Measurements from ENCODE around the gene HMX1. TPM values are rescaled to one million over a fixed set of nuclear protein-coding genes. Genes with fewer than 3 reads are reported as not detected.

HMX1 gene
- total and polyA plus RNA-seq, 2 experiments from 2014 or later: not detected

DNA sequence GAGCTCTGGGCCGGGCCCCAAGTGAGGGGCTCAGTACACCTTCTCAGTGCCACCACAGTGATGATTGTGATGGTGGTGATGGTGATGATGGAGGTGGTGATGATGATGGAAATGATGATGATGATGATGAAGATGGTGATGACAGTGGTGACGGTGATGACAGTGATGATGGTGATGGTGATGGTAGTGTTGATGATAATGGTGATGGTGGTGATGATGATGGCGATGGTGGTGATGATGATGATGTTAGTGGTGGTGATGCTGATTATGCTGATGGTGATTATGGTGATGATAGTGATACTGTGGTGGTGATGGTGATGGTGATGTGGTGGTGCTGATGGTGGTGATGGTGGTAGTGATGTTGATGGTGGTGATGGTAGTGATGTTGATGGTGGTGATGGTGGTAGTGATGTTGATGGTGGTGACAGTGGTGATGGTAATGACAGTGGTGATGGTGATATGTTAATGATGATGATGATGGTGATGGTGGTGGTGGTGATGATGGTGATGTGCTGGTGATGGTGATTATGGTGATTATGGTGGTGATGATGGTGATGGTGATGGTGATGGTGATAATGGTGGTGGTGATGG is 29.9 kb downstream of the HMX1 start:
- Histone ChIP-seq H4K20me1 (ENCODE audit: insufficient read depth, poor library complexity, severe bottlenecking) (no peaks in the 10 kb centered on the region), H3K79me2 (no peaks in the 10 kb centered on the region), H3K9me3 (ENCODE audit: low read depth) (no peaks in the 10 kb centered on the region), H3K9me2 (replicated peaks; ENCODE audit: insufficient read depth) (no peaks in the 10 kb centered on the region), H3K4me1 (ENCODE audit: insufficient read depth) (no peaks in the 10 kb centered on the region), H2AFZ (no peak overlapping the region), H3K36me3 (replicated peaks; ENCODE audit: insufficient read depth, low read depth) (no peaks in the 10 kb centered on the region), H3K27ac (no peak overlapping the region), H3K4me3 (no peak overlapping the region), H3K27me3 (peaks cover 8% of the 10 kb centered on the region), H3K4me2 (no peak overlapping the region)
- DNase-seq (ENCODE audit: low spot score): no peak
- WGBS (ENCODE audit: low lambda C conversion rate, missing lambda C conversion rate): 90% methylated on average over 3 of the region's 3 CpGs
- TF ChIP-seq EZH2 (IDR thresholded peaks at IDR 0.05; ENCODE audit: borderline replicate concordance): no peak
- no peak for TF ChIP-seq EZH2phosphoT487 (IDR thresholded peaks at IDR 0.05; ENCODE audit: low read depth, severe bottlenecking, unreplicated experiment)
- TF ChIP-seq, protein P1, sequence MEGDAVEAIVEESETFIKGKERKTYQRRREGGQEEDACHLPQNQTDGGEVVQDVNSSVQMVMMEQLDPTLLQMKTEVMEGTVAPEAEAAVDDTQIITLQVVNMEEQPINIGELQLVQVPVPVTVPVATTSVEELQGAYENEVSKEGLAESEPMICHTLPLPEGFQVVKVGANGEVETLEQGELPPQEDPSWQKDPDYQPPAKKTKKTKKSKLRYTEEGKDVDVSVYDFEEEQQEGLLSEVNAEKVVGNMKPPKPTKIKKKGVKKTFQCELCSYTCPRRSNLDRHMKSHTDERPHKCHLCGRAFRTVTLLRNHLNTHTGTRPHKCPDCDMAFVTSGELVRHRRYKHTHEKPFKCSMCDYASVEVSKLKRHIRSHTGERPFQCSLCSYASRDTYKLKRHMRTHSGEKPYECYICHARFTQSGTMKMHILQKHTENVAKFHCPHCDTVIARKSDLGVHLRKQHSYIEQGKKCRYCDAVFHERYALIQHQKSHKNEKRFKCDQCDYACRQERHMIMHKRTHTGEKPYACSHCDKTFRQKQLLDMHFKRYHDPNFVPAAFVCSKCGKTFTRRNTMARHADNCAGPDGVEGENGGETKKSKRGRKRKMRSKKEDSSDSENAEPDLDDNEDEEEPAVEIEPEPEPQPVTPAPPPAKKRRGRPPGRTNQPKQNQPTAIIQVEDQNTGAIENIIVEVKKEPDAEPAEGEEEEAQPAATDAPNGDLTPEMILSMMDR (IDR thresholded peaks at IDR 0.05; ENCODE audit: poor library complexity): no peak

DNA sequence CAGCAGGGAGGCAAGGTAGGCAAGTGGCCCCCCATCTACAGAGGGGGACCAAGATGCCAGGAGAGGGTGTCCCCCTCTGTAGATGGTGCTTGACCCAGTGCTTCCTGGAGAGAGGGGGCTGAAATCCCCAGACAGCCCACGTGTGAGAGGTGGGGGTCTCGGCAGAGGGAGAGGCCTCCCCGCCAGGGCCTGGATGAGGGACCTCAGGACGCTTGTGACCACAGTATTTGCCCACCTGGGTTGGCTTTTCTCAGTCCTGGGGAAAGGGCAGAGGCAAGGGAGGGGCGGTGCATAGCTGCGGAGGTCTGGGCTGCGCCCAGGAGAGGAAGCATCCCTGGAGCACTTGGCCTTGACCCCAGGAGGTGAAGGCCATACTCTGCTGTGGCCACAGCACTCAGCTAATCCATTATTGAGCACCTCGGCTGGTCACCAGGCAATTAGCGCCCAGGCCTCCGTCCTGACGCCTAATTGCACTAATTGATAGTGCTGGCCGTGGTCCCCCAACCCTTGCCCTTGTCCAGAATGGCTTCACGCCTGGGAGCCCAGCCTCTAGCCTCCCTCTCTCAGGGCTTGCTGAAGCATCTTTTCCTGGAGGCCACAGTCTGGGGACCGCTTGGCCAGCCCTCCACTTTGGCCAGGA is 30.7 kb downstream of the HMX1 start:
- Histone ChIP-seq H3K79me2 (no peaks in the 10 kb centered on the region), H2AFZ (no peak overlapping the region), H3K9me2 (replicated peaks; ENCODE audit: insufficient read depth) (no peaks in the 10 kb centered on the region), H3K4me3 (no peak overlapping the region), H3K9me3 (ENCODE audit: low read depth) (no peaks in the 10 kb centered on the region), H3K36me3 (replicated peaks; ENCODE audit: insufficient read depth, low read depth) (no peaks in the 10 kb centered on the region), H3K27ac (no peak overlapping the region), H4K20me1 (ENCODE audit: insufficient read depth, poor library complexity, severe bottlenecking) (no peaks in the 10 kb centered on the region), H3K4me2 (no peak overlapping the region), H3K4me1 (ENCODE audit: insufficient read depth) (no peaks in the 10 kb centered on the region), H3K27me3 (peaks cover 7% of the 10 kb centered on the region)
- TF ChIP-seq, protein P1 (IDR thresholded peaks at IDR 0.05; ENCODE audit: poor library complexity): no peak
- no peak for TF ChIP-seq EZH2 (IDR thresholded peaks at IDR 0.05; ENCODE audit: borderline replicate concordance)
- no peak for TF ChIP-seq EZH2phosphoT487 (IDR thresholded peaks at IDR 0.05; ENCODE audit: low read depth, severe bottlenecking, unreplicated experiment)
- 83% methylated on average over 14 of the region's 14 CpGs for WGBS (ENCODE audit: low lambda C conversion rate, missing lambda C conversion rate)
- no peak for DNase-seq (ENCODE audit: low spot score)

DNA sequence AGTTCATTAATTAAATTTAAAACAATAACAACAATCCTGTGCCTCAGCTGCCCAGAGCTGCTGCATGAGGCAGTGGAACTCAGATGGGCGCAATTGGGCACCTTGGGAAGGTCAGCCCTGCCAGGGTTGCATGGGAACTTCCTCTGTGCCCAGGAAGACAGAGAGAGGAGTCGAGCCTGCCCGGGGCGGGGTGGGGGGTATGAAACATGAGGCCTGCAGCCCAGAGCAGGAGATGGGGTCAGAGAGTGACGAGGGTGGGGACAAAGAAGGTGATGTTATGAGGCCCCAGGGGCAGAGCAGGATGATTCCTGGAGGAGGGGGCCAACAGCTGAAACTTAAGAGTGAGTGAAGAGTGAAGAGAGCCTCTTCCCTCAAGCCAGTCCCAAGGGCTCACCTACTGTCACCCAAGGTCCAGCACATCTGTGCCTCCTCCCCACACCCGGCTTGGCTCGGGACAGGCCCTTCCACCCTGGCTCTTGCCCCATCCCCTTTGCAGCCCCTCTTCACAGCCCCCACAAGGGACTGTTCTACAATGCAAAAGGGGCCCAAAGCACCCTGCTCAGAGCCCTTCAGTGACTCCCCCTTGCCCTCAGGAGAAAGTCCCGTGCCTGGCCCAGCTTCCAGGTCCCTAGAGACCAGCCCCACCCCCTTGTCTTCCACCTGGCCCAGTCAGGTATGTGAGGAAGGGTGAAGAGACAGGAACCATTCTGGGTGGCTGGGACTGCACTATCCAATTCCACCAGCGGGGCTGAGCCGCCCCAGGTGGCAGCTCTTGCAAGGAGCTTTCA is 31.4 kb downstream of the HMX1 start:
- H3K9me3 ChIP-seq (ENCODE audit: low read depth): no peaks in the 10 kb centered on the region
- H3K27ac ChIP-seq: no peak overlapping the region
- no peaks in the 10 kb centered on the region for H4K20me1 ChIP-seq (ENCODE audit: insufficient read depth, poor library complexity, severe bottlenecking)
- no peak overlapping the region for H3K4me3 ChIP-seq
- no peaks in the 10 kb centered on the region for H3K9me2 ChIP-seq (replicated peaks; ENCODE audit: insufficient read depth)
- H3K4me1 ChIP-seq (ENCODE audit: insufficient read depth): no peaks in the 10 kb centered on the region
- no peaks in the 10 kb centered on the region for H3K27me3 ChIP-seq
- WGBS (ENCODE audit: low lambda C conversion rate, missing lambda C conversion rate): 80% methylated on average over 10 of the region's 10 CpGs
- H2AFZ ChIP-seq: no peak overlapping the region
- no peak for DNase-seq (ENCODE audit: low spot score)
- no peaks in the 10 kb centered on the region for H3K36me3 ChIP-seq (replicated peaks; ENCODE audit: insufficient read depth, low read depth)
- H3K4me2 ChIP-seq: no peak overlapping the region
- H3K79me2 ChIP-seq: no peaks in the 10 kb centered on the region
- no peak for TF ChIP-seq EZH2 (IDR thresholded peaks at IDR 0.05; ENCODE audit: borderline replicate concordance)
- no peak for TF ChIP-seq EZH2phosphoT487 (IDR thresholded peaks at IDR 0.05; ENCODE audit: low read depth, severe bottlenecking, unreplicated experiment)
- TF ChIP-seq, protein P1 (IDR thresholded peaks at IDR 0.05; ENCODE audit: poor library complexity): no peak

Measured in hepatocyte (in vitro differentiated cells).